K562 (cell line): ENCODE measurements around the gene LYPD4. TPM values are rescaled to one million over a fixed set of nuclear protein-coding genes. Genes with fewer than 3 reads are reported as not detected.

ENCODE experiments used
- ATAC-seq: fragments of 200-7000 bp; cut with Tn5 transposase; 3 replicates; pipeline ENCODE4 v1.9.1; 2020; ENCODE audit warnings: moderate library complexity
- BruUV-seq: library from RNA; stranded (reverse); fragments of 400-500 nt; replicated peaks from 2 replicates; lab custom pipeline; 2021; lab: Mats Ljungman, UMichigan
- CTCF ChIA-PET: fragments of 300-600 bp; formaldehyde crosslinking; extraction: SDS; loops from one replicate; lab custom pipeline; 2021; ENCODE audit warnings: low intra/inter-chr PET ratio; lab: Yijun Ruan, JAX
- POLR2A ChIA-PET: fragments of 300-600, 350-650 bp; sonication (Branson Sonifier 250); formaldehyde crosslinking; extraction: SDS; loops from one replicate; lab custom pipeline; 2021; ENCODE audit warnings: antibody characterized with exemption, inconsistent platforms; lab: Yijun Ruan, JAX
- DNase-seq, 4 experiments: peaks; one replicate each; pipeline versions ENCODE4 v3.0.0 to v3.0.0-alpha.2; 2011 to 2018; ENCODE audit warnings: low spot score in 3 of 4, mixed read lengths in 3 of 4; ENCODE audit errors: extremely low read depth in 1 of 4
- FAIRE-seq: peaks from 2 replicates; lab custom pipeline; 2011; peaks lifted over from hg19 to GRCh38; lab: Jason Lieb, UNC
- H2AFZ ChIP-seq: 2 replicates; pipeline ENCODE4 v1.6.0; 2011; ENCODE audit warnings: low read depth, low read length, control low read depth, inconsistent platforms
- H3K27ac ChIP-seq: fragments of 200-600 bp; 3 replicates; pipeline ENCODE4 v1.8.0; 2011; ENCODE audit warnings: low read depth, mild to moderate bottlenecking, control low read depth, inconsistent platforms, low read length, moderate library complexity, mixed read lengths; ENCODE audit errors: extremely low read depth
- H3K27me3 ChIP-seq, 2 experiments: fragments of 300-600 bp in 1 of 2; 2 replicates in 1 of 2; 3 replicates in 1 of 2; pipeline versions ENCODE4 v1.6.0 to v1.8.0; 2011; ENCODE audit warnings: inconsistent platforms in 2 of 2, low read length in 2 of 2, mild to moderate bottlenecking in 1 of 2, mixed read lengths in 1 of 2, moderate library complexity in 1 of 2; ENCODE audit not compliant: control insufficient read depth in 2 of 2, insufficient read depth in 2 of 2
- H3K36me3 ChIP-seq: fragments of 300-600 bp; 3 replicates; pipeline ENCODE4 v1.8.0; 2011; ENCODE audit warnings: mild to moderate bottlenecking, low read length, inconsistent platforms; ENCODE audit not compliant: control insufficient read depth, insufficient read depth
- H3K4me1 ChIP-seq, 2 experiments: fragments of 200-600 bp in 1 of 2; replicated peaks in 1 of 2; 2 replicates in 1 of 2; 3 replicates in 1 of 2; pipeline versions ENCODE4 v1.5.1 to v1.8.0; 2011; ENCODE audit warnings: inconsistent platforms in 2 of 2, low read length in 2 of 2, mild to moderate bottlenecking in 1 of 2, mixed read lengths in 1 of 2, moderate library complexity in 1 of 2; ENCODE audit not compliant: control insufficient read depth in 2 of 2, insufficient read depth in 2 of 2
- H3K4me2 ChIP-seq: 2 replicates; pipeline ENCODE4 v1.6.1; 2011; ENCODE audit warnings: low read length, control low read depth, inconsistent platforms, mixed read lengths; ENCODE audit not compliant: insufficient read depth
- H3K4me3 ChIP-seq: fragments of 200-600 bp; sonication (generic), shearing (Covaris generic); 2 replicates; pipeline ENCODE4 v1.5.1; 2016; ENCODE audit warnings: control low read depth, inconsistent platforms
- H3K79me2 ChIP-seq: fragments of 200-600 bp; 3 replicates; pipeline ENCODE4 v1.8.0; 2011; ENCODE audit warnings: low read length, inconsistent platforms; ENCODE audit not compliant: control insufficient read depth, insufficient read depth
- H3K9ac ChIP-seq, 2 experiments: 2 replicates each; pipeline versions ENCODE4 v1.6.0 to v1.6.1; 2011; ENCODE audit warnings: low read depth in 2 of 2, low read length in 2 of 2, control low read depth in 1 of 2, inconsistent platforms in 1 of 2, mild to moderate bottlenecking in 1 of 2, mixed read lengths in 1 of 2; ENCODE audit not compliant: insufficient read depth in 1 of 2
- H3K9me1 ChIP-seq: one replicate; pipeline ENCODE4 v1.6.0; 2011; ENCODE audit warnings: inconsistent platforms, mild to moderate bottlenecking, low read length, moderate library complexity; ENCODE audit not compliant: control insufficient read depth, insufficient read depth
- H3K9me3 ChIP-seq: replicated peaks from 2 replicates; pipeline ENCODE4 v1.5.1; 2011; ENCODE audit warnings: low read depth, low read length, inconsistent platforms; ENCODE audit not compliant: control insufficient read depth, insufficient read depth
- H4K20me1 ChIP-seq: replicated peaks from 2 replicates; pipeline ENCODE4 v1.6.1; 2011; ENCODE audit warnings: low read length, inconsistent platforms, mixed read lengths; ENCODE audit not compliant: control insufficient read depth, insufficient read depth
- ETV5 ChIP-seq: sonication (generic); formaldehyde crosslinking; IDR thresholded peaks from 2 replicates; pipeline ENCODE4 v1.4.0; 2020; ENCODE audit warnings: low read depth, mild to moderate bottlenecking, missing genetic modification reagents
- FOSL1 ChIP-seq: fragments of 200-800 bp; sonication (Bioruptor generic); conservative IDR thresholded peaks from 2 replicates; pipeline ENCODE4 v1.6.1; 2016; ENCODE audit warnings: missing genetic modification characterization, missing compliant biosample characterization
- MEF2A ChIP-seq: IDR thresholded peaks from 2 replicates; pipeline ENCODE4 v1.6.1; 2011; ENCODE audit warnings: low read depth, mild to moderate bottlenecking, low read length, moderate library complexity; ENCODE audit not compliant: control insufficient read depth
- TAF7 ChIP-seq: fragments of 450-650 bp; IDR thresholded peaks from 2 replicates; pipeline ENCODE4 v1.6.1; 2016; ENCODE audit warnings: missing genetic modification characterization, missing compliant biosample characterization
- ZC3H11A ChIP-seq: IDR thresholded peaks from 2 replicates; pipeline ENCODE4 v1.6.1; 2012; ENCODE audit warnings: low read depth, low read length, improper control_type of control experiment
- ZFP1 ChIP-seq: fragments of 450-650 bp; formaldehyde crosslinking; IDR thresholded peaks from 2 replicates; pipeline ENCODE4 v1.4.0; 2020; ENCODE audit warnings: mild to moderate bottlenecking, mixed read lengths
- ZNF146 ChIP-seq: IDR thresholded peaks from one replicate; pipeline ENCODE4 v1.6.1; 2018; ENCODE audit warnings: missing compliant biosample characterization; ENCODE audit not compliant: unreplicated experiment
- ZNF583 ChIP-seq: fragments of 250-450 bp; sonication (Bioruptor Pico); IDR thresholded peaks from 2 replicates; pipeline ENCODE4 v1.4.0; 2020
- WGBS: fragments of 100-300 bp; shearing (Covaris generic); methylation state at CpG from one replicate; pipeline ENCODE4 v1.1.6; 2016; ENCODE audit warnings: low coverage, mixed read lengths; ENCODE audit not compliant: insufficient coverage; ENCODE audit errors: missing lambda C conversion rate; 5-methylcytosine and 5-hydroxymethylcytosine counted together
- in situ Hi-C: fragments of 300-500 bp; cut with MboI; formaldehyde crosslinking; loops from 4 replicates; pipeline ENCODE4 v1.15.0; 2018; ENCODE audit warnings: inconsistent platforms, mixed read lengths
- intact Hi-C: fragments of 100-400 bp; cut with micrococcal nuclease; formaldehyde crosslinking; loops from 2 replicates; pipeline ENCODE4 v1.14.2; 2022
- polyA plus RNA-seq, 8 experiments: library from polyadenylated mRNA; depleted of rRNA in 4 of 8; stranded (reverse) in 5 of 8; unstranded in 3 of 8; fragments of >200 nt; fragmentation: Nextera tagmentation in 2 of 8; fragmentation: Illumina TruSeq in 1 of 8; extraction: Ambion mirVana in 2 of 8; extraction: Trizol in 1 of 8; gene quantifications; 2 replicates each; pipeline versions ENCODE4 v1.2.1 to v1.2.3, GENCODE V29; 2011 to 2014; ENCODE audit warnings: inconsistent platforms in 1 of 8, missing spikeins in 1 of 8
- total RNA-seq, 7 experiments: library from RNA; depleted of rRNA in 6 of 7; stranded (reverse); fragments of >200 nt in 6 of 7; fragmentation: Illumina TruSeq in 2 of 7; extraction: Trizol in 2 of 7; gene quantifications; 2 replicates each; pipeline versions ENCODE4 v1.2.1 to v1.2.3, GENCODE V29; 2011 to 2021; ENCODE audit warnings: low replicate concordance in 1 of 7
- TF ChIP-seq, protein P1 (sequence below): fragments of 250-450 bp; sonication (Bioruptor Pico); IDR thresholded peaks from 2 replicates; pipeline ENCODE4 v1.4.0; 2020
- TF ChIP-seq, protein P2 (sequence below): fragments of 200-800 bp; sonication (Bioruptor generic); IDR thresholded peaks from 2 replicates; pipeline ENCODE4 v1.6.1; 2017; ENCODE audit warnings: missing genetic modification characterization, missing compliant biosample characterization

The LYPD4 gene
- total and polyA plus RNA-seq, 9 of the 15 experiments (the other 6 are each of a cell fraction or from before 2014, with no cell fraction given) = 0.11 TPM; not detected in 8

DNA sequence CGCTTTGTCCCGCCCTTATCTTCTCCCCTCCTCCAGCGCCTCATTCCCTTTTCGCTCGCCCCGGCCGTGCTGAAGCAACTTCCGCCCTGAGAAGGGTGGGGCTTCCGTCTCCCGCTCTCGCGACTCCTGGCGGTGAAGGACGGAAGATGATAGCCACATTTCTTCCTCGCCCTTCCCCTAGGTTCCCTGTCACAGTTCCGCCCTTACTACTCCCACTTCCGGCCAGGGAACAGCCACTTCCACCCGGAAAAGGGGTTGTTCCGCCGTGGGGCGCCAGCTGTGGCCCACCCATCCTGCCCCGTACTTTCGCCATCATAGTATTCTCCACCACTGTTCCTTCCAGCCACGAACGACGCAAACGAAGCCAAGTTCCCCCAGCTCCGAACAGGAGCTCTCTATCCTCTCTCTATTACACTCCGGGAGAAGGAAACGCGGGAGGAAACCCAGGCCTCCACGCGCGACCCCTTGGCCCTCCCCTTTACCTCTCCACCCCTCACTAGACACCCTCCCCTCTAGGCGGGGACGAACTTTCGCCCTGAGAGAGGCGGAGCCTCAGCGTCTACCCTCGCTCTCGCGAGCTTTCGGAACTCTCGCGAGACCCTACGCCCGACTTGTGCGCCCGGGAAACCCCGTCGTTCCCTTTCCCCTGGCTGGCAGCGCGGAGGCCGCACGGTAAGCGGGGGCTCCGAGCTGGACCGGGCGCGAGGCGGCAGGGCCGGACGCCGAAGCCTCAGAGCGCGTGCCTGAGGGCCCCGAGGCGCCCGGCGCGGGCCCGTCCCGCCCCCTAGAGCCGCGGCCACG, 15.3 kb upstream of the LYPD4 start, which contains the start of gene RPS19:
TSS of gene RPS19 (plus strand) at position 638 of the 801 bp plus-strand sequence. CDS start 520 bp downstream, outside the sequence.
- POLR2A ChIA-PET = interaction anchor here (0.6 to 3.1 kb wide), 25 partner anchors 8 to 382 kb away, joined by 3 to 54 read pairs (median 4); partner anchors contain the start of genes DMRTC2, LYPD4 and RABAC1
- H3K79me2 ChIP-seq = peaks cover 50% of the 10 kb centered on the region
- in situ Hi-C loops (no loop called here), intact Hi-C loops (loop anchor here (2.0 kb wide), 1 partner anchor 17 kb away; no protein-coding TSS in a partner anchor)
- H3K9me1 ChIP-seq = peaks cover 5% of the 10 kb centered on the region
- H3K27me3 ChIP-seq = no peaks in the 10 kb centered on the region
- peak within 1 kb of the TSS; percentile 93 for H3K4me3 ChIP-seq
- under 1% methylated on average over 70 of the region's 76 CpGs for WGBS
- peak within 1 kb of the TSS; percentile 95 for H3K4me2 ChIP-seq
- peak within 1 kb of the TSS; percentile 97 to 100 for H3K9ac ChIP-seq
- H2AFZ ChIP-seq = peak within 1 kb of the TSS; percentile 97
- peak within 1 kb of the TSS; percentile 99 for H3K27ac ChIP-seq
- CTCF ChIA-PET = interaction anchor here (1.1 to 1.7 kb wide), 2 partner anchors 98 to 164 kb away, joined by 3 to 10 read pairs; partner anchors contain the start of gene RABAC1
- BruUV-seq = TSS peak; percentile 84
- H3K4me1 ChIP-seq = peaks cover 25 to 30% of the 10 kb centered on the region in 2 experiments
- no peaks in the 10 kb centered on the region for H3K9me3 ChIP-seq
- peaks cover 27% of the 10 kb centered on the region for H4K20me1 ChIP-seq
- ATAC-seq = peak; percentile 93
- peaks cover 44% of the 10 kb centered on the region for H3K36me3 ChIP-seq
- FAIRE-seq = peak; percentile 98
- peak; percentile 93 to 99 (median 95) for DNase-seq
- TF ChIP-seq, protein P1, sequence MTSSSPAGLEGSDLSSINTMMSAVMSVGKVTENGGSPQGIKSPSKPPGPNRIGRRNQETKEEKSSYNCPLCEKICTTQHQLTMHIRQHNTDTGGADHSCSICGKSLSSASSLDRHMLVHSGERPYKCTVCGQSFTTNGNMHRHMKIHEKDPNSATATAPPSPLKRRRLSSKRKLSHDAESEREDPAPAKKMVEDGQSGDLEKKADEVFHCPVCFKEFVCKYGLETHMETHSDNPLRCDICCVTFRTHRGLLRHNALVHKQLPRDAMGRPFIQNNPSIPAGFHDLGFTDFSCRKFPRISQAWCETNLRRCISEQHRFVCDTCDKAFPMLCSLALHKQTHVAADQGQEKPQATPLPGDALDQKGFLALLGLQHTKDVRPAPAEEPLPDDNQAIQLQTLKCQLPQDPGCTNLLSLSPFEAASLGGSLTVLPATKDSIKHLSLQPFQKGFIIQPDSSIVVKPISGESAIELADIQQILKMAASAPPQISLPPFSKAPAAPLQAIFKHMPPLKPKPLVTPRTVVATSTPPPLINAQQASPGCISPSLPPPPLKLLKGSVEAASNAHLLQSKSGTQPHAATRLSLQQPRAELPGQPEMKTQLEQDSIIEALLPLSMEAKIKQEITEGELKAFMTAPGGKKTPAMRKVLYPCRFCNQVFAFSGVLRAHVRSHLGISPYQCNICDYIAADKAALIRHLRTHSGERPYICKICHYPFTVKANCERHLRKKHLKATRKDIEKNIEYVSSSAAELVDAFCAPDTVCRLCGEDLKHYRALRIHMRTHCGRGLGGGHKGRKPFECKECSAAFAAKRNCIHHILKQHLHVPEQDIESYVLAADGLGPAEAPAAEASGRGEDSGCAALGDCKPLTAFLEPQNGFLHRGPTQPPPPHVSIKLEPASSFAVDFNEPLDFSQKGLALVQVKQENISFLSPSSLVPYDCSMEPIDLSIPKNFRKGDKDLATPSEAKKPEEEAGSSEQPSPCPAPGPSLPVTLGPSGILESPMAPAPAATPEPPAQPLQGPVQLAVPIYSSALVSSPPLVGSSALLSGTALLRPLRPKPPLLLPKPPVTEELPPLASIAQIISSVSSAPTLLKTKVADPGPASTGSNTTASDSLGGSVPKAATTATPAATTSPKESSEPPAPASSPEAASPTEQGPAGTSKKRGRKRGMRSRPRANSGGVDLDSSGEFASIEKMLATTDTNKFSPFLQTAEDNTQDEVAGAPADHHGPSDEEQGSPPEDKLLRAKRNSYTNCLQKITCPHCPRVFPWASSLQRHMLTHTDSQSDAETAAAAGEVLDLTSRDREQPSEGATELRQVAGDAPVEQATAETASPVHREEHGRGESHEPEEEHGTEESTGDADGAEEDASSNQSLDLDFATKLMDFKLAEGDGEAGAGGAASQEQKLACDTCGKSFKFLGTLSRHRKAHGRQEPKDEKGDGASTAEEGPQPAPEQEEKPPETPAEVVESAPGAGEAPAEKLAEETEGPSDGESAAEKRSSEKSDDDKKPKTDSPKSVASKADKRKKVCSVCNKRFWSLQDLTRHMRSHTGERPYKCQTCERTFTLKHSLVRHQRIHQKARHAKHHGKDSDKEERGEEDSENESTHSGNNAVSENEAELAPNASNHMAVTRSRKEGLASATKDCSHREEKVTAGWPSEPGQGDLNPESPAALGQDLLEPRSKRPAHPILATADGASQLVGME (CRISPR knock-in tag) = no peak
- TF ChIP-seq ZNF146 (CRISPR knock-in tag) (no peak), ZNF583 (peak; percentile 71; the same call in 1 of the 2 replicates), ZFP1 (CRISPR knock-in tag) (no peak), ETV5 (CRISPR knock-in tag) (peak; percentile 95), FOSL1 (no peak; the same call in 1 of the 2 replicates), TAF7 (tag) (peak; percentile 89), ZC3H11A (no peak), MEF2A (no peak)
- TF ChIP-seq, protein P2, sequence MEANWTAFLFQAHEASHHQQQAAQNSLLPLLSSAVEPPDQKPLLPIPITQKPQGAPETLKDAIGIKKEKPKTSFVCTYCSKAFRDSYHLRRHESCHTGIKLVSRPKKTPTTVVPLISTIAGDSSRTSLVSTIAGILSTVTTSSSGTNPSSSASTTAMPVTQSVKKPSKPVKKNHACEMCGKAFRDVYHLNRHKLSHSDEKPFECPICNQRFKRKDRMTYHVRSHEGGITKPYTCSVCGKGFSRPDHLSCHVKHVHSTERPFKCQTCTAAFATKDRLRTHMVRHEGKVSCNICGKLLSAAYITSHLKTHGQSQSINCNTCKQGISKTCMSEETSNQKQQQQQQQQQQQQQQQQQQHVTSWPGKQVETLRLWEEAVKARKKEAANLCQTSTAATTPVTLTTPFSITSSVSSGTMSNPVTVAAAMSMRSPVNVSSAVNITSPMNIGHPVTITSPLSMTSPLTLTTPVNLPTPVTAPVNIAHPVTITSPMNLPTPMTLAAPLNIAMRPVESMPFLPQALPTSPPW (CRISPR knock-in tag) = peak; percentile 86
